ENCODE measurements around the gene ST3GAL3. TPM values are rescaled to one million over a fixed set of nuclear protein-coding genes. Genes with fewer than 3 reads are reported as not detected.

ST3GAL3 gene
- total RNA-seq, 6 experiments from 2014 or later = 6.4 to 14.2 (median 12.0) TPM

DNA sequence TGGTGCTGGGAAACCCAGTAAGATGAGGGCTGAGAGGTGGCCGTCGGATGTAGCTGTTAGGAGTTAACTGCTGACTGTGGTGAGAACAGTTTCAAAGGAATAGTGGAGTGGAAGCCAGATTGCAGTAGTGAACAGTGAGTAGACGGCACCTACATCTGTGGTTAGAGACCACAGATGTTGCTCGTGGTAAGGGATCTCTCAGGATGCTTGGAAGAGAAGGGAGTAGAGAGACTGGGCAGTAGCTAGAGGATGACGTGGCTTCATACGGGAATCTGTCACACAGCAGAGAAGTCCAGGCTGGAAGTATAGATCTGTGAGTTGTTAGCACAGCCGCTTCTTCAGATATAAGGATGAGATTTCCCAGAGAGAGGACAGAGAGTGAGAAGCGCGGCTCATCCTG is 218.5 kb downstream of the ST3GAL3 start:
- DNase-seq (no peak), ATAC-seq (no peak)
- Histone ChIP-seq H3K9me3 (no peaks in the 10 kb centered on the region), H3K4me1 (no peaks in the 10 kb centered on the region), H3K27ac (no peak overlapping the region), H3K4me3 (no peak overlapping the region), H3K36me3 (no peaks in the 10 kb centered on the region), H3K27me3 (no peaks in the 10 kb centered on the region)
- intact Hi-C loops (cut with DNase I) = no loop called here
- TF ChIP-seq POLR2A (IDR thresholded peaks at IDR 0.05) = no peak
- TF ChIP-seq, protein P1, sequence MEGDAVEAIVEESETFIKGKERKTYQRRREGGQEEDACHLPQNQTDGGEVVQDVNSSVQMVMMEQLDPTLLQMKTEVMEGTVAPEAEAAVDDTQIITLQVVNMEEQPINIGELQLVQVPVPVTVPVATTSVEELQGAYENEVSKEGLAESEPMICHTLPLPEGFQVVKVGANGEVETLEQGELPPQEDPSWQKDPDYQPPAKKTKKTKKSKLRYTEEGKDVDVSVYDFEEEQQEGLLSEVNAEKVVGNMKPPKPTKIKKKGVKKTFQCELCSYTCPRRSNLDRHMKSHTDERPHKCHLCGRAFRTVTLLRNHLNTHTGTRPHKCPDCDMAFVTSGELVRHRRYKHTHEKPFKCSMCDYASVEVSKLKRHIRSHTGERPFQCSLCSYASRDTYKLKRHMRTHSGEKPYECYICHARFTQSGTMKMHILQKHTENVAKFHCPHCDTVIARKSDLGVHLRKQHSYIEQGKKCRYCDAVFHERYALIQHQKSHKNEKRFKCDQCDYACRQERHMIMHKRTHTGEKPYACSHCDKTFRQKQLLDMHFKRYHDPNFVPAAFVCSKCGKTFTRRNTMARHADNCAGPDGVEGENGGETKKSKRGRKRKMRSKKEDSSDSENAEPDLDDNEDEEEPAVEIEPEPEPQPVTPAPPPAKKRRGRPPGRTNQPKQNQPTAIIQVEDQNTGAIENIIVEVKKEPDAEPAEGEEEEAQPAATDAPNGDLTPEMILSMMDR (IDR thresholded peaks at IDR 0.05) = no peak
- 94% methylated on average over 7 of the region's 9 CpGs for WGBS (ENCODE audit: insufficient coverage, low coverage, low lambda C conversion rate, missing lambda C conversion rate)

DNA sequence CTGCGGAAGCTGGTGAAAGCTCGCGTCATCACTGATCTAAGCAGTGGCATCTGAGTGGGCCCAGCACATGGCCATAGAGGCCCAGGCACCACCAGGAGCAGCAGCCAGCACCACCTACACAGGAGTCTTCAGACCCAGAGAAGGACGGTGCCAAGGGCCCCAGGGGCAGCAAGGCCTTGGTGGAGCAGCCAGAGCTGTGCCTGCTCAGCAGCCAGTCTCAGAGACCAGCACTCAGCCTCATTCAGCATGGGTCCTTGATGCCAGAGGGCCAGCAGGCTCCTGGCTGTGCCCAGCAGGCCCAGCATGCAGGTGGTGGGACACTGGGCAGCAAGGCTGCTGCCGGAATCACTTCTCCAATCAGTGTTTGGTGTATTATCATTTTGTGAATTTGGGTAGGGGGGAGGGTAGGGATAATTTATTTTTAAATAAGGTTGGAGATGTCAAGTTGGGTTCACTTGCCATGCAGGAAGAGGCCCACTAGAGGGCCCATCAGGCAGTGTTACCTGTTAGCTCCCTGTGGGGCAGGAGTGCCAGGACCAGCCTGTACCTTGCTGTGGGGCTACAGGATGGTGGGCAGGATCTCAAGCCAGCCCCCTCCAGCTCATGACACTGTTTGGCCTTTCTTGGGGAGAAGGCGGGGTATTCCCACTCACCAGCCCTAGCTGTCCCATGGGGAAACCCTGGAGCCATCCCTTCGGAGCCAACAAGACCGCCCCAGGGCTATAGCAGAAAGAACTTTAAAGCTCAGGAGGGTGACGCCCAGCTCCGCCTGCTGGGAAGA is 223.0 kb downstream of the ST3GAL3 start:
- H3K27ac ChIP-seq = no peak overlapping the region
- TF ChIP-seq POLR2A (IDR thresholded peaks at IDR 0.05) = no peak
- TF ChIP-seq, protein P1 (IDR thresholded peaks at IDR 0.05) = peak in 3 of 4 donors; percentile 47 to 55 (median 48)
- no peaks in the 10 kb centered on the region for H3K36me3 ChIP-seq
- H3K4me3 ChIP-seq = no peak overlapping the region
- H3K4me1 ChIP-seq = peaks cover 0 to 10% (median 3%) of the 10 kb centered on the region in 4 donors
- peak; percentile 34 to 41 (median 40) for ATAC-seq
- intact Hi-C loops (cut with DNase I) = loop anchor here (5.0 to 10.0 kb wide), 2 partner anchors 166 to 168 kb away; no protein-coding TSS in a partner anchor
- no peaks in the 10 kb centered on the region for H3K9me3 ChIP-seq
- H3K27me3 ChIP-seq = no peaks in the 10 kb centered on the region
- DNase-seq = no peak
- 50% methylated on average over 1 of the region's 10 CpGs for whole genome bisulfite sequencing (ENCODE audit: insufficient coverage, low coverage, low lambda C conversion rate, missing lambda C conversion rate)

DNA sequence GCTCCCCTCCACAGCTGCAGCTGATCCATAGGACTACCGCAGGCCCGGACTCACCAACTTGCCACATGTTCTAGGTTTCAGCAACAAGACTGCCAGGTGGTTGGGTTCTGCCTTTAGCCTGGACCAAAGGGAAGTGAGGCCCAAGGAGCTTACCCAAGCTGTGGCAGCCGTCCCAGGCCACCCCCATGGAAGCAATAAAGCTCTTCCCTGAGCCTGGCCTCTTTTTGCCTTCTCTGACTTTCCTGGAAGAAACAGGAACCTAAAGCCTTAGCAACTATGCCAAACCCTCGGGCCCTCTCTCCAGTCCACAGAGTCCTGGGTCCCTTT is 223.6 kb downstream of the ST3GAL3 start:
- Histone ChIP-seq H3K27ac (no peak overlapping the region), H3K27me3 (no peaks in the 10 kb centered on the region), H3K9me3 (no peaks in the 10 kb centered on the region), H3K36me3 (no peaks in the 10 kb centered on the region), H3K4me1 (peaks cover 0 to 11% (median 3%) of the 10 kb centered on the region in 4 donors), H3K4me3 (no peak overlapping the region)
- no peak for ATAC-seq
- intact Hi-C loops (cut with DNase I) = loop anchor here (5.0 to 10.0 kb wide), 2 partner anchors 166 to 169 kb away; no protein-coding TSS in a partner anchor
- WGBS (ENCODE audit: insufficient coverage, low coverage, low lambda C conversion rate, missing lambda C conversion rate) = 70% methylated on average over 2 of the region's 4 CpGs
- TF ChIP-seq, protein P1 (IDR thresholded peaks at IDR 0.05) = no peak
- TF ChIP-seq POLR2A (IDR thresholded peaks at IDR 0.05) = no peak
- DNase-seq = no peak

DNA sequence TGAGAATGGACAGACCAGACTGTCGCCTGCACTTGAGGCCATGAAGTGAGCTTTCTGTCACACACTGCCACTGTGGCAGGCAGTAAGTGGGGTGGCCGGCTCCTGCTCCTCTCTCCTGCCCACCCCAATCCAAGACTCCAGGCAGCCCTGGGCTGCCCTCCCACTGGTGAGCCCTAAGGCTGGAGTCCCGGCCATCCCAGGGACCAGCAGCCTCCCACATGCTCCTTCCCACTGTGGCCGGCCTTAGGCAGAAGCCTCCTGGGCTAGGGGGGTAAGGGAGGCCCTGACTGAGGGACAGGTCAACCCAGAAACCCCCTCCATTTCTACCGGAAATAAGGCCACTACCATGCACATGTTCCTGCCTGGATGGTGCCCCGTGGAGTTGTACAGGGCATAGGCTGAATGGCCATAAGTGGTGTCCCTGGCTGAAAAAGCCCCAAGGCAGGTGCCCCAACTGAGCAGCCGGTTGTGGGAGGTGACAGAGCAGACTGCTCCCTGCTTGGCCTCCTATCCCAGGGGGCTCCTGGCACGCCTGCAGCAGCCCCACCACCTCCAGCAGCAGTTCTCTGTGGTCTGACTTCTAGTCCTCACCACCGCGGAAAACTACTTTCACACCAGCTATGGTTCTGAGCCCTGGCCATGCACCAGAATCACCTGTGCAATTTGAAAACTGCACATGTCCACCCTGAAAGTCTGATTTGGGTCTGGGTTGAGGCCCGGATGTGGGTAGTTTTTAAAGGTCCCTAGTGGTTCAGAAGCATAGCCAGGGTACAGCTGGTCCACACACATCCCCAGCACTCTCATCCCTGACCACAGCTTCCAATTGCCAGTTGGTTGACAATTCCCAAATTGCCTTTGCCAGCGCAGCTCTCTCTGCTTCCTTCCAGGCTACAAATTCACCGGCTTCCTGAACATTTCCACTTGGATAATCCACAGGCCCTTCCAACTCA is 224.7 kb downstream of the ST3GAL3 start:
- peaks cover 0 to 19% (median 3%) of the 10 kb centered on the region in 4 donors for H3K4me1 ChIP-seq
- no peak overlapping the region for H3K4me3 ChIP-seq
- no peak overlapping the region for H3K27ac ChIP-seq
- no peaks in the 10 kb centered on the region for H3K27me3 ChIP-seq
- H3K9me3 ChIP-seq = no peaks in the 10 kb centered on the region
- ATAC-seq (no peak), DNase-seq (no peak)
- H3K36me3 ChIP-seq = no peaks in the 10 kb centered on the region
- TF ChIP-seq POLR2A (IDR thresholded peaks at IDR 0.05) = no peak
- TF ChIP-seq, protein P1 (IDR thresholded peaks at IDR 0.05) = no peak
- WGBS (ENCODE audit: insufficient coverage, low coverage, low lambda C conversion rate, missing lambda C conversion rate) = 100% methylated on average over 1 of the region's 13 CpGs
- intact Hi-C loops (cut with DNase I) = loop anchor here (5.0 to 10.0 kb wide), 2 partner anchors 167 to 170 kb away; no protein-coding TSS in a partner anchor

Measured in right lobe of liver (tissue), 6 donors.